GM12878 (cell line): ENCODE data around the gene ENGASE. TPM values are rescaled to one million over a fixed set of nuclear protein-coding genes. Genes with fewer than 3 reads are reported as not detected.

Experiments
- ATAC-seq: fragments of 200-7000 bp; cut with Tn5 transposase; 3 replicates; pipeline ENCODE4 v1.9.1; 2020; ENCODE audit warnings: mild to moderate bottlenecking, moderate library complexity
- BruUV-seq: library from RNA; stranded (reverse); fragments of 400-500 nt; replicated peaks from 2 replicates; lab custom pipeline; 2021; lab: Mats Ljungman, UMichigan
- CTCF ChIA-PET: fragments of 300-600 bp; sonication (Branson Sonifier 250); formaldehyde crosslinking; extraction: SDS; loops from one replicate; lab custom pipeline; 2021; ENCODE audit warnings: inconsistent platforms; lab: Yijun Ruan, JAX
- POLR2A ChIA-PET: fragments of 350-600 bp; formaldehyde crosslinking; extraction: SDS; loops from one replicate; lab custom pipeline; 2021; ENCODE audit warnings: inconsistent platforms; lab: Charles Lee
- RAD21 ChIA-PET: fragments of 300-600 bp; sonication (Branson Sonifier 250); formaldehyde crosslinking; loops from one replicate; lab custom pipeline; 2023; ENCODE audit warnings: antibody characterized with exemption; ENCODE audit not compliant: unreplicated experiment; lab: Charles Lee
- SMC1A ChIA-PET: fragments of 300-600 bp; sonication (Branson Sonifier 250); formaldehyde crosslinking; loops from one replicate; lab custom pipeline; 2023; ENCODE audit not compliant: unreplicated experiment, uncharacterized antibody; lab: Charles Lee
- DNase-seq: peaks from one replicate; pipeline ENCODE4 v3.0.0-alpha.2; 2011; ENCODE audit warnings: low read depth, low spot score
- FAIRE-seq: peaks from 3 replicates; lab custom pipeline; 2011; peaks lifted over from hg19 to GRCh38; lab: Jason Lieb, UNC
- H2AFZ ChIP-seq: 2 replicates; pipeline ENCODE4 v1.6.0; 2011; ENCODE audit warnings: low read depth, low read length, control low read depth; ENCODE audit not compliant: control insufficient read depth
- H3K27ac ChIP-seq: 2 replicates; pipeline ENCODE4 v1.5.1; 2011; ENCODE audit warnings: control low read depth; ENCODE audit not compliant: control insufficient read depth, insufficient read depth
- H3K27me3 ChIP-seq, 2 experiments: replicated peaks in 1 of 2; 2 replicates each; pipeline versions ENCODE4 v1.6.0 to v1.6.1; 2011; ENCODE audit warnings: low read length in 1 of 2; ENCODE audit not compliant: control insufficient read depth in 2 of 2, insufficient read depth in 2 of 2
- H3K36me3 ChIP-seq, 2 experiments: 2 replicates each; pipeline ENCODE4 v1.5.1; 2011; ENCODE audit warnings: low read length in 1 of 2; ENCODE audit not compliant: control insufficient read depth in 2 of 2, insufficient read depth in 2 of 2
- H3K4me1 ChIP-seq: 2 replicates; pipeline ENCODE4 v1.6.1; 2011; ENCODE audit warnings: mild to moderate bottlenecking, low read length, moderate library complexity, mixed read lengths; ENCODE audit not compliant: control insufficient read depth, insufficient read depth
- H3K4me2 ChIP-seq: 2 replicates; pipeline ENCODE4 v1.6.0; 2011; ENCODE audit warnings: control low read depth; ENCODE audit not compliant: control insufficient read depth, insufficient read depth
- H3K4me3 ChIP-seq: fragments of 200-600 bp; sonication (generic); 2 replicates; pipeline ENCODE4 v1.5.1; 2016
- H3K79me2 ChIP-seq: 2 replicates; pipeline ENCODE4 v1.6.0; 2011; ENCODE audit warnings: low read length; ENCODE audit not compliant: control insufficient read depth, insufficient read depth
- H3K9ac ChIP-seq: 2 replicates; pipeline ENCODE4 v1.8.0; 2011; ENCODE audit warnings: low read length, control low read depth, mixed read lengths; ENCODE audit not compliant: control insufficient read depth, insufficient read depth
- H3K9me3 ChIP-seq: replicated peaks from 3 replicates; pipeline ENCODE4 v1.5.1; 2011; ENCODE audit warnings: mild to moderate bottlenecking, low read length; ENCODE audit not compliant: control insufficient read depth, insufficient read depth
- H4K20me1 ChIP-seq: 2 replicates; pipeline ENCODE4 v1.6.0; 2011; ENCODE audit not compliant: control insufficient read depth, insufficient read depth
- CBX3 ChIP-seq: fragments of 200-600 bp; sonication (generic); IDR thresholded peaks from 2 replicates; pipeline ENCODE4 v1.6.1; 2016; ENCODE audit warnings: low read depth, borderline replicate concordance
- CHD4 ChIP-seq: fragments of 200-600 bp; sonication (generic); IDR thresholded peaks from 2 replicates; pipeline ENCODE4 v1.6.1; 2016; ENCODE audit warnings: mild to moderate bottlenecking
- CTCF ChIP-seq, 3 experiments: IDR thresholded peaks in 2 of 3; conservative IDR thresholded peaks in 1 of 3; 2 replicates each; pipeline ENCODE4 v1.5.1; 2011; ENCODE audit warnings: low read depth in 3 of 3, low read length in 3 of 3, mild to moderate bottlenecking in 3 of 3, control low read depth in 2 of 3, moderate library complexity in 2 of 3, inconsistent platforms in 1 of 3, mixed read lengths in 1 of 3; ENCODE audit not compliant: control insufficient read depth in 2 of 3, insufficient read depth in 1 of 3; ENCODE audit errors: extremely low read depth in 1 of 3
- HDAC2 ChIP-seq: fragments of 200-600 bp; sonication (generic); IDR thresholded peaks from 2 replicates; pipeline ENCODE4 v1.6.1; 2017
- IKZF2 ChIP-seq, 2 experiments: fragments of 450-650 bp; IDR thresholded peaks; 2 replicates each; pipeline ENCODE4 v1.6.1; 2017; ENCODE audit warnings: mild to moderate bottlenecking in 2 of 2, moderate library complexity in 2 of 2
- IRF4 ChIP-seq: IDR thresholded peaks from 2 replicates; pipeline ENCODE4 v1.6.1; 2011; ENCODE audit warnings: low read depth, low read length
- KAT2A ChIP-seq: conservative IDR thresholded peaks from 2 replicates; pipeline ENCODE4 v1.6.1; 2011; ENCODE audit warnings: low read depth, low read length; ENCODE audit not compliant: control insufficient read depth
- KLF5 ChIP-seq: fragments of 450-650 bp; IDR thresholded peaks from 2 replicates; pipeline ENCODE4 v1.6.1; 2014; ENCODE audit warnings: mild to moderate bottlenecking; ENCODE audit not compliant: partially characterized antibody
- POLR2A ChIP-seq: IDR thresholded peaks from 2 replicates; pipeline ENCODE4 v1.6.1; 2011; ENCODE audit warnings: low read depth, mild to moderate bottlenecking, low read length
- RAD21 ChIP-seq: IDR thresholded peaks from 2 replicates; pipeline ENCODE4 v1.6.1; 2011; ENCODE audit warnings: mild to moderate bottlenecking, low read depth, low read length, moderate library complexity; ENCODE audit not compliant: insufficient read depth
- RELA ChIP-seq: fragments of 450-650 bp; IDR thresholded peaks from 2 replicates; pipeline ENCODE4 v1.8.0; 2014; ENCODE audit warnings: borderline replicate concordance; ENCODE audit not compliant: partially characterized antibody
- SMC3 ChIP-seq: IDR thresholded peaks from 2 replicates; pipeline ENCODE4 v1.6.1; 2011; ENCODE audit warnings: low read length, improper control_type of control experiment, borderline replicate concordance
- YY1 ChIP-seq: IDR thresholded peaks from 2 replicates; pipeline ENCODE4 v1.6.1; 2011; ENCODE audit warnings: low read depth, mild to moderate bottlenecking, low read length
- ZBTB33 ChIP-seq: fragments of 450-650 bp; IDR thresholded peaks from 2 replicates; pipeline ENCODE4 v1.6.1; 2017; ENCODE audit warnings: mild to moderate bottlenecking
- ZNF274 ChIP-seq: IDR thresholded peaks from one replicate; pipeline ENCODE4 v1.8.0; 2011; ENCODE audit not compliant: insufficient read length, insufficient read depth
- WGBS: methylation state at CpG from one replicate; pipeline ENCODE4 v1.1.6; 2016; ENCODE audit warnings: low lambda C conversion rate; ENCODE audit not compliant: insufficient replicate concordance, insufficient coverage; ENCODE audit errors: missing lambda C conversion rate; 5-methylcytosine and 5-hydroxymethylcytosine counted together
- in situ Hi-C: fragments of 300-500 bp; cut with MboI; formaldehyde crosslinking; loops from 9 replicates; pipeline ENCODE4 v1.14.3; 2018; ENCODE audit warnings: mixed read lengths
- intact Hi-C: fragments of 100-400 bp; cut with micrococcal nuclease; formaldehyde crosslinking; loops from one replicate; pipeline ENCODE4 v1.14.2; 2022; ENCODE audit not compliant: unreplicated experiment
- polyA plus RNA-seq, 11 experiments: library from polyadenylated mRNA; depleted of rRNA in 4 of 11; unstranded in 6 of 11; stranded (reverse) in 5 of 11; fragments of >200 nt; fragmentation: Nextera tagmentation in 4 of 11; fragmentation: Illumina TruSeq in 1 of 11; extraction: Ambion mirVana in 4 of 11; extraction: Trizol in 1 of 11; gene quantifications; 1 replicate in 1 of 11; 2 replicates in 10 of 11; pipeline versions ENCODE4 v1.2.1 to v1.2.3, GENCODE V29; 2011 to 2016; ENCODE audit warnings: inconsistent platforms in 2 of 11, missing spikeins in 2 of 11, low read depth in 1 of 11
- total RNA-seq, 4 experiments: library from RNA; depleted of rRNA in 3 of 4; stranded (reverse); fragments of >200 nt in 3 of 4; fragmentation: Illumina TruSeq in 1 of 4; extraction: Trizol in 1 of 4; gene quantifications; 2 replicates each; pipeline versions ENCODE4 v1.2.1 to v1.2.3, GENCODE V29; 2013 to 2021

ENGASE gene
- total and polyA plus RNA-seq, 10 of the 15 experiments (the other 5 are each of a cell fraction or from before 2014, with no cell fraction given), result 0.18 to 28.9 (median 10.5) TPM

GRCh38 chr17:79087428-79088143 is 13.0 kb downstream of the ENGASE start:
- no peak overlapping the region for H2AFZ ChIP-seq
- no peaks in the 10 kb centered on the region for H3K9me3 ChIP-seq
- no peaks in the 10 kb centered on the region for H3K79me2 ChIP-seq
- ChIA-PET CTCF (interaction anchor here (0.8 to 3.6 kb wide), 13 partner anchors 11 to 525 kb away, joined by 3 to 59 read pairs (median 3); partner anchors contain the start of gene ENGASE), POLR2A (no interaction called here), RAD21 (interaction anchor here (0.9 to 5.5 kb wide), 3 partner anchors 301 to 313 kb away, joined by 3 to 41 read pairs (median 3); no protein-coding TSS in a partner anchor), SMC1A (interaction anchor here (1.0 to 1.5 kb wide), 3 partner anchors 179 to 304 kb away, joined by 3 to 5 read pairs (median 3); no protein-coding TSS in a partner anchor)
- BruUV-seq, result no TSS peak
- no peak overlapping the region for H3K4me3 ChIP-seq
- H3K4me2 ChIP-seq, result no peak overlapping the region
- in situ Hi-C loops (no loop called here), intact Hi-C loops (loop anchor here (1.0 kb wide), 1 partner anchor 306 kb away; no protein-coding TSS in a partner anchor)
- DNase-seq (no peak), ATAC-seq (peak; percentile 96), FAIRE-seq (peak; percentile 77)
- TF ChIP-seq IRF4 (no peak), SMC3 (peak; percentile 86), KLF5 (no peak), RAD21 (peak; percentile 67), KAT2A (no peak), ZBTB33 (no peak), CHD4 (no peak), CTCF (IDR thresholded peaks at IDR 0.05 in 2 of 3, conservative IDR thresholded peaks at IDR 0.05 in 1 of 3; ENCODE audit: control insufficient read depth in 2 of 3, extremely low read depth in 1 of 3, insufficient read depth in 1 of 3, low read depth in 3 of 3, low read length in 3 of 3) (peak; percentile 85 to 92 (median 88)), RELA (peak; percentile 24), IKZF2 (IDR thresholded peaks at IDR 0.05) (no peak), ZNF274 (no peak), CBX3 (no peak), YY1 (peak; percentile 54; the same call in 1 of the 2 replicates), POLR2A (peak; percentile 39; the same call in 1 of the 2 replicates), HDAC2 (no peak)
- peaks cover 3% of the 10 kb centered on the region; the same call in 1 of the 2 replicates for H4K20me1 ChIP-seq
- H3K9ac ChIP-seq, result no peak overlapping the region
- H3K27me3 ChIP-seq, result no peaks in the 10 kb centered on the region
- H3K4me1 ChIP-seq, result no peaks in the 10 kb centered on the region
- peaks cover 0 to 4% of the 10 kb centered on the region in 2 experiments; a peak in 2 of 4 replicates for H3K36me3 ChIP-seq
- no peak overlapping the region for H3K27ac ChIP-seq
- WGBS, result 39% methylated on average over 12 of the region's 12 CpGs
